HG02798 (cell line): ENCODE results near the gene SLC25A53.

Experiments used
- ATAC-seq: cut with Tn5 transposase; IDR thresholded peaks from one replicate; pipeline ENCODE4 v1.9.1; 2021; ENCODE audit warnings: mild to moderate bottlenecking; ENCODE audit not compliant: unreplicated experiment, poor library complexity

SLC25A53 gene

GRCh38 chrX:104156630-104157529 is at the start of gene SLC25A53:
Gene SLC25A53, minus strand, starts transcription at chrX:104157009. Its CDS starts 51,752 bp downstream, at chrX:104105257.
- peak; percentile 95 for ATAC-seq

- ATAC-seq = no peak
Observed at GRCh38 chrX:104205548-104205947, 48.7 kb upstream of the SLC25A53 start.

- peak; percentile 44 for ATAC-seq
Observed at GRCh38 chrX:104195489-104196084, 38.8 kb upstream of the SLC25A53 start.

- ATAC-seq = no peak
Observed at GRCh38 chrX:104195013-104195412, 38.2 kb upstream of the SLC25A53 start.

- ATAC-seq = no peak
Observed at GRCh38 chrX:104193485-104193884, 36.7 kb upstream of the SLC25A53 start.

- ATAC-seq = no peak
Observed at GRCh38 chrX:104189837-104190236, 33.0 kb upstream of the SLC25A53 start.

- no peak for ATAC-seq
Observed at GRCh38 chrX:104187931-104188330, 31.1 kb upstream of the SLC25A53 start.

- ATAC-seq = no peak
Observed at GRCh38 chrX:104183685-104184084, 26.9 kb upstream of the SLC25A53 start.

- no peak for ATAC-seq
Observed at GRCh38 chrX:104173841-104174240, 17.0 kb upstream of the SLC25A53 start.

- ATAC-seq = no peak
Observed at GRCh38 chrX:104172788-104173187, 16.0 kb upstream of the SLC25A53 start.

GRCh38 chrX:104172121-104172520 is 15.3 kb upstream of the SLC25A53 start:
- no peak for ATAC-seq

- ATAC-seq = no peak
Observed at GRCh38 chrX:104168127-104168526, 11.3 kb upstream of the SLC25A53 start.

- no peak for ATAC-seq
Observed at GRCh38 chrX:104166735-104167436, 10.1 kb upstream of the SLC25A53 start.

- peak; percentile 97 for ATAC-seq
Observed at GRCh38 chrX:104165894-104166734, 9.3 kb upstream of the SLC25A53 start, which contains the start of gene FAM199X. Gene FAM199X, plus strand, starts transcription at chrX:104166453. Its CDS starts 333 bp downstream, at chrX:104166786.

- no peak for ATAC-seq
Observed at GRCh38 chrX:104151037-104151436, 5.8 kb downstream of the SLC25A53 start.

GRCh38 chrX:104141087-104141760 is 15.6 kb downstream of the SLC25A53 start:
- no peak for ATAC-seq

GRCh38 chrX:104137496-104137895 is 19.3 kb downstream of the SLC25A53 start:
- no peak for ATAC-seq

GRCh38 chrX:104136241-104137019 is 20.4 kb downstream of the SLC25A53 start:
- ATAC-seq = peak; percentile 86

GRCh38 chrX:104135677-104136076 is 21.1 kb downstream of the SLC25A53 start:
- no peak for ATAC-seq
